ENCODE measurements around the gene RAB9B.

RAB9B gene

DNA sequence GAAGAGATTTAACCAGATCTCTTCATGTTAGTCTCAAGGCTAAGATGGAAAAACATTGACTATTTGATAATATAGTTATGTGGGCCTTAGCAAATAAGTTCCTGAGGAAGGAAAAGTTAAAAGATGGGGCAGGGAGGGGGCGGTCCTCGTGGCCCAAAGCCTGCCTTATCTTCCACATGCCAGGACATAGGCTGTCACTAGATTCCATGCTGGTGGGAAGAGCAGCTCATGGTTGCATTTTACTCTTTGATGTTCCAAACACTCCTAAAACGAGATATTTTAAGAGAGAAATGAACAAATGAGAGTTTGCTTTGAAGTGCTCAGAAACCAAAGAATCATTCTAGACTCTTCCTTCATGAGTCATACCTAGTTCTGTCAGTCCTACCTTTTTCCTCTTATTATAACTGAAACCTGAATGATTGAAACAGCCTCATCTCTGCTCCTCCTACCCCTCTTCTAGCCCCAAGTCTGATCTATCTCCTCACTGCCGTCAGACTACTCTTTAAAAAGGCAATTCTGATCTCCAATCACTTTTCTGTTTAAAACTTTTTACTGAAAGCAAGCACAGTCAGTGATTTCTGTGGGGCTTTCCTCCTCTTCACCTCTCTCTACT lies 25.1 kb downstream of the RAB9B start:
- DNase-seq: no peak

DNA sequence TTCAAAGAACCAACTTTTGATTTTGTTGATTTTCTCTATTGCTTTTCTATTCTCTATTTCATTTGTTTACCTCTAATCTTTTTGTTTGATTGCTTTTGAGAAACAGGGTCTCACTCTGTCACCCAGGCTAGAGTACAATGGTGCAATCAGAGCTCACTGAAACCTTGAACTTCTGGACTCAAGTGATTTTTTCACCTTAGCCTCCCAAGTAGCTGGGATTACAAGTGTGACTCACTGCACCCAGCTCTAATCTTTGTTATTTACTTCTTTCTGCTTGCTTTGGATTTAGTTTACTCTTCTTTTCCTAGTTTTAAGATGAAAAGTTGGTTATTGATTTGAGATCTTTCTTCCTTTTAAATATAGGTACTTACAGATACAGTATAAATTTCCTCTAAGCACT lies 26.2 kb downstream of the RAB9B start:
- DNase-seq: no peak

DNA sequence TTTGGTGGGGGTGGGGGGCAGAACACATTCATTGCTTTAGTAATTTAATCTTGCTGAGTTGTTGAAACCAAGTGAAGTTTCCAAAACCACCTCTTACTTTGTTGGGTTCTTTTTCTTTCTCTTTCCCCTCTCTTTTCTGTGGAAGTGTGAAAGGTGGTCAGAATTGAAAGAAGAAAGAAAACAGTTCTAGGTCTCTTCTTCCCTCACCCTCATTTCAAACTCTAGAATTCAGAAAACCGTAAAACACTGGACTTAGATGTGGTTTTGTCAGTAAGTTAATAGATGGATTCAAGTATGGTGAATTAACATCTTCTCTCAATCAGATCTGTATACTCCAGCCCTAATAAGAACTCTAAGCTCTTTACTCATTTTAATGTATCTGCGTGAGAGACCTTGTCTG lies 31.7 kb downstream of the RAB9B start:
- DNase-seq: no peak

DNA sequence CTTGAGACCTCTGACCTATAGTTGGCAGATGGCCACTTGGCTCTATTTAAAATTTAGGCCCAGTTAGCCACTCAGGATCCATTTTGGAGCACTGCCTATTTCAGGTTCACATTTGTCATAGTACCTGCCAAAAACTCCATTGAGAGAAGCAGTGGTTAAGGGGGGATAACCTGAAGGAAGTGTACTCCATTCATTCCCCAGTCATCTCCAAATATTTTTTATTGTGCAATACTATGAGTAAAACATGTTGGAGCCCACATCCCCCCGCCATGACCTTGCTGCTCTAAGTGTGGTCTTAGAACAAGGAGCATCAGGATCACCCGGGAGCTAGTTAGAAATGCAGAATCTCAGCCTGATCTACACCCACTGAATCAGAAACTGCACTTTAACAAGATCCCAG lies 34.4 kb downstream of the RAB9B start:
- DNase-seq: no peak

DNA sequence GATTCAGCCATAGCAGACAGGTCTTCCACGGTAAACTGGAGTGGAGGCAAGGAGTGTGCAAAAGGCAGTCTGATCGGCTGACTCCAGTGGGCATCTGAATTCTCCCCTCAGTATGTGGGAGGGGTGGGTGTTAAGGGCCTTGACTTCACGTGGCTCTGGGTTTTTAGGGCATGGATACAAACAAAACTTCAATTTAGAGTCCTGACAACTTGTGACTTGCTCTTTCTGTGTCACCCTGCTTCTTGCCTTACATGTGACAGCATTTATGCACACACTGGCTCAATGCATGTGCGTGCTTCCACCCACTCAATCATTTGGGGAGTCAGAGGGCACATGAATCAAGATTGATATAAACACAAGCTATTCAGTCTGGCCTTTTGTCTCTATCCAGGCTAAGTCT lies 37.9 kb downstream of the RAB9B start:
- DNase-seq: no peak

DNA sequence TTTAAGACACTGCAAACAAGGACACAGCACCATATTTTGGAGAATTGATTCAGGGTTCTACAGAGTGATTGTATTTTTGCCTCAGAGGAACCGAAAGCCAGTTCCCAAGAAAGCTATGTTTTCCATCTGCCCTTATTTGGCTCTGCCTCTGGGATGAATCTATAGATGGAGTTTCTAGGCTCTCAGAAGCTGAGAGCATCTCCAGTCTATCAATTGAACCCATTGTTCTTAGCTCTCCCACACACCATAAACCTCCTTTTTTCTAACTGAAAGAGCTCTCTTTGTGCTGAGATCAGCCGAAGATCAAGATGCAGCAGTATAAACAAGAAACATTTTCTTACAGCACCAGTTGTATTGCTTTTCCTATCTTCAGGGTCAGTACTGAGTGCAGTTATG lies 38.5 kb downstream of the RAB9B start:
- no peak for DNase-seq

DNA sequence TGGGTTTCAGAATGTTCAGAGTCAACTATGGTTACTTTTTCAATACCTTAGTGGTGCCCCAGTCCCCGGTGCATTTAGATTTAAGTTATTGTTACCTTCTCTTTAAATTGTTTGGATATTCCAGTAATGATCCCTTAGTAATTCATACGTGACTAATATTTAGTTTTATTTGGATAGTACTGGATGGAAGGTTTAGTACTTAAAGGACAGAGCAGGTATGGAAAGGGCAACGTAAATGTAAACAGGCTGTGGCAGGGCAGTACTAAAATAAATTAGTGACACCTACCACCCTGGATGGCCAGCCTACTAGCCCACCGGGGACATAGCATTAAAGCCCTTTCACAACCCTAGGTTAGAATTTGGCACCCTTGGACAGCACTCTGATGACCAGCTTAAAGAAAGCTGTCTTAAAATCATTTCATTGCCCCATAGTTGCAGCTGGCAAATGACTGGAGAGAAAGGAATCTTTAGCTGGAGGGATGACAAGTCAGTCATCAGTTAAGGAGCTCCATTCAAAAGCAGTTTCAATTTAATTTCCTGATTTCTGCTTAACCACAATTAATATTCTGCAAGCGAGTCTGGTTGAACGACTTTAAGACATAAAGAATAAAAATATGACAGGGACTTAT lies 39.0 kb downstream of the RAB9B start:
- DNase-seq: no peak

DNA sequence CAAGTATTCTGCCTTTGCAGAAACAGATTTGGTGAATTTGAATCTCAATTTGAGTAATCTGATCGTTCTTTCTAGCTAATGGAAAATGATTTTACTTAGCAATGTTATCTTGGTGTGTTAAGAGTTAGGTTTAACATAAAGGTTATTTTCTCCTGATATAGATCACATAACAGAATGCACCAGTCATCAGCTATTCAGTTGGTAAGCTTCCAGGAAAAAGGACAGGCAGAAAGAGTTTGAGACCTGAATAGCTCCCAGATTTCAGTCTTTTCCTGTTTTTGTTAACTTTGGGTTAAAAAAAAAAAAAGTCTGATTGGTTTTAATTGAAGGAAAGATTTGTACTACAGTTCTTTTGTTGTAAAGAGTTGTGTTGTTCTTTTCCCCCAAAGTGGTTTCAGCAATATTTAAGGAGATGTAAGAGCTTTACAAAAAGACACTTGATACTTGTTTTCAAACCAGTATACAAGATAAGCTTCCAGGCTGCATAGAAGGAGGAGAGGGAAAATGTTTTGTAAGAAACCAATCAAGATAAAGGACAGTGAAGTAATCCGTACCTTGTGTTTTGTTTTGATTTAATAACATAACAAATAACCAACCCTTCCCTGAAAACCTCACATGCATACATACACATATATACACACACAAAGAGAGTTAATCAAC lies 40.1 kb downstream of the RAB9B start:
- no peak for DNase-seq

DNA sequence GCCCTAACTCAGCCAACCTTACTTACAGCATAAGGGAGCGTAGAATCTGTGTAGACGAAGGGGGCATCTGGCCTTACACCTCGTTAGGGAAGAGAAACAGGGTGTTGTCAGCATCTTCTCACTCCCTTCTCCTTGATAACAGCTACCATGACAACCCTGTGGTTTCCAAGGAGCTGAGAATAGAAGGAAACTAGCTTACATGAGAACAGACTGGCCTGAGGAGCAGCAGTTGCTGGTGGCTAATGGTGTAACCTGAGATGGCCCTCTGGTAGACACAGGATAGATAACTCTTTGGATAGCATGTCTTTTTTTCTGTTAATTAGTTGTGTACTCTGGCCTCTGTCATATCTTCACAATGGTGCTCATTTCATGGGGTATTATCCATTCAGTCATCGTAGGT lies 40.8 kb downstream of the RAB9B start:
- DNase-seq: no peak

DNA sequence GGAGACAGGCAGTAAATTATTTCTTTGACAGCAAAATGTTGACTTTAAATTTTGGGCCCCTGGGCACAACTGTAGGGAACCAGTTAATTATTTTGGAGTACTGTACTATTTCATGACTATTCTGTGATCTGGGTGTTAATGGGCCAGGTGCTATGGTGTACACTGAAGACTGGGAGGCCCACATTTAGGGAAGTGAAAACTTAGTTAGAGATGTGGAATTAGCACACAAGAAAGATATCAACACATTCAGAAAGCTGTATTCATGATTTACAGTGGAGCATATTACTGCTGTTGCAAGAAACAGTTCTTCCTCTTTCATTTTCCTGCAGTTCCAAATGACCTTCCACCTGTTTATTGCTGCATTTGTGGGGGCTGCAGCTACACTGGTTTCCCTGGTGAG lies 43.1 kb downstream of the RAB9B start:
- no peak for DNase-seq

DNA sequence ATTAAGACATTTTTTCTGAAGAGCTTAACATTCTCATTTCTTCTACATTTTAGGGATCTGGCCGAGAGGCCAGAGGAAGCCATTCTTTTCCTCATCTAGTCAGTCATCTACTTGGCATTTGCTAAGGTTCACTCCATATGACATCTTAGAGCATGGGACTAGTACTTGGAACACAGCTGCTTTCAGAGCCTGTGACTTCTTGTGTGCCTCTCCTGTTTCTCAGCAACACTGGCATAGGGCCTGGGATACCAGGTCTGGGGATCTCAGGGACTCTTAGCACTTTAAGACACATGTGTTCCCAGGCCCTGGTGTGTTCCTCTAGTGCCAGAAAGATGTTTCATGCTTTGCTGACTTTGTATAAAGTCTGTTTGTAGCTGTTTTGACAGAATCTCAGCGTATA lies 48.1 kb downstream of the RAB9B start:
- DNase-seq: peak; percentile 8

DNA sequence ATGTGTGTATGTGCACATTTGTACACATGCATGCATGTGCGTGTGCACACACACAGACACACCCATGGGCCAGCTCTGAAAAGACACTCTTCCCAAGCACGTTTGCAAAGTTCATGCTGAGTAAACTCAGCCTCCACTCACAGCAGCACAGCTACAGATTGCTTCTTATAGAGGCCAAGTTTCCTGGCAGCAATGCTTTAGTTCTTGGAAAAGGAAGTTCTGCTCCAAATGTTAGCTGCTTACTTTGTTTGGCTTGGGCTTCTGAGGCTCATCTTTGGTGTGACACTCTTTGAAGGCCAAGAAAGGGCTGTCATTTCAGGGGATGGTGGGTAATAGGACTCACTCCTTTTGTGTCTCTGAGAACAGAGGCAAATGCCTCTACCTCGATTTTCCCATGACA lies 48.9 kb downstream of the RAB9B start:
- DNase-seq: no peak

DNA sequence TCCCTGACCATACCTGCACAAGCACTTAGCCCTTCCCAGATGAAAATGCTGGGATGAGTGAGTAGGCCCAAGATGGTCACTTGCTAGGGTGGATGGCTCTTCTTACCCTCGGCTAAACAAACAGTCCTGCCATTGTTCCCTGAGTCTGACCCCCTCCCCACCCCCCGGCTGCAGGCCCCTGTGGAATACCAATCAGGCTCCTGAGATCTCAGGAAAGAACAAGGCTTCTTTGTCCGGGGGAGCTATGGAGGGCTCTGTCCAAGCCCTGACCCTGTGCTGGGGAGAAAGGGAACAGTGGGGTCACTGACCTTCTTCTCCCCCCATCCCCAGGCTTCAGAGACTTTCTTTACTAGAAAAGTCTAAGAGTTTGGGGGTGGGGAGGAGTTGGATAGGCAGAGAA lies 49.4 kb downstream of the RAB9B start:
- DNase-seq: peak; percentile 12

DNA sequence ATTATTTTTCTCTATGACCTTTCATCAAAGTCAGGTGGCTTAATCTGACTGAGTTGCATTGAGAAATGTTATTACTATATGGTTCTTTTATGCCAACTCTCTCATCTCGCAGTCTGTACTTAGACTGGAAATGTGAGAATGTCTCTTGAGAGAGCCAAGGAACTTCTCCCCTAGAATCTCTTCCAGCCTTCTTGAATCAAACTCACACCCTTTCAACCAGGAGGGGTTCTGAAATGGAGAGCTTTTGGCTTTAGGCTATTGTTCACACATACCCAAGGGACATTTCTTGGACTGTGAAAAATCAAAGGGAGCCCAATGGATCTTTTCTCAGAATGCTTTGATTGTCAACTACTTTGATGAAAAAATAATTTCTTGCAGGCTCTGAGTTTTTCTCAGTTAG lies 50.4 kb downstream of the RAB9B start:
- no peak for DNase-seq

DNA sequence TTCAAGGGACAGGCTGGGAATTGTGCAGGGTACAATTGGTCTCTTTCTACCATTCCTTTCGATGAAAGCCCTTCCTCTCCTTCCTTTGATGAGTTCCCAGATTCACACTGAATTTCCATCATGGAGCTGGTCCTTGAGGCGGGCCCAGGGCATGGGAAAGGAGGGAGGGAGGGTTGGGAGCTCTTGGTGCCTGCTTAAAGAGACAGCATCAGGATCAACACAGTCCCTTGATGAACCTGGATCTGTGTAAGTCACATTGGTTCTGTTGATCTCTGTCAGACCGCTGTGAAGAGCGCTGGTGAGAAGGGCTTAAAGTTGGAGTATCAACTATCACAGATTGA lies 51.0 kb downstream of the RAB9B start:
- peak; percentile 4 for DNase-seq

DNA sequence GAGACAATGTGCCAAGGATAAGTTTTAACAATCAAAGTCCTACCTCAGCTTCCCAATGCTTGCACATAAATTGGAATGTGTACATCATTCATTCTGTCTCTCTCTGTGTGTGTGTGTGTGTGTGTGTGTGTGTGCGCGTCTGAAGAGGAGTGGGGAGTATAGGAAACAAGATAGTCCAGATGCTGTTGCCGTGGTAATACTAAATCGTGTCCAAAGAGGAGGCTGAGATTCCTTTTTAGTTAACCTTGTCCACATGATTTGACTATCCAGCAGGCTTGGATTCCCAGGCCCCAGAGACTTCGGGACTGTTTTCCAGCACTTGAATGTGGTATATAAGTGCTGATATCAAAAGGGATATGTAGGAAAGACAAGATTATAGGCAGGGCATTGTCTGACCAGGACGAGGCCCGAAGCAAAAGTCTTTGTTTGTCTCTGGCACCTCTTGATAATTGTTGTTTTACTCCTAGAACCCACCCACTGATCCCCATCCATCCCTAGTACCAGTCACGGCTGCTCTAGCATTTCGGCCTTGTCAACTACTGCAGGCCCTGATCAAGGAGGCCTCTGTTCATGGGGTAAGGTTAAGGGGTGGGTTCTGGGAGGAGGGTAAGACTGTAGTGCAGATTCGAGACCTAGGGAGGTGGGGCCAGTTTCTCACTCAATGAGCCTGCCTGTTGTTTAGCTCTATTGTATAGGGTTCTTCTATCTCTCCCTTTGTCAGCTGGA lies 51.6 kb downstream of the RAB9B start:
- peak; percentile 9 for DNase-seq

DNA sequence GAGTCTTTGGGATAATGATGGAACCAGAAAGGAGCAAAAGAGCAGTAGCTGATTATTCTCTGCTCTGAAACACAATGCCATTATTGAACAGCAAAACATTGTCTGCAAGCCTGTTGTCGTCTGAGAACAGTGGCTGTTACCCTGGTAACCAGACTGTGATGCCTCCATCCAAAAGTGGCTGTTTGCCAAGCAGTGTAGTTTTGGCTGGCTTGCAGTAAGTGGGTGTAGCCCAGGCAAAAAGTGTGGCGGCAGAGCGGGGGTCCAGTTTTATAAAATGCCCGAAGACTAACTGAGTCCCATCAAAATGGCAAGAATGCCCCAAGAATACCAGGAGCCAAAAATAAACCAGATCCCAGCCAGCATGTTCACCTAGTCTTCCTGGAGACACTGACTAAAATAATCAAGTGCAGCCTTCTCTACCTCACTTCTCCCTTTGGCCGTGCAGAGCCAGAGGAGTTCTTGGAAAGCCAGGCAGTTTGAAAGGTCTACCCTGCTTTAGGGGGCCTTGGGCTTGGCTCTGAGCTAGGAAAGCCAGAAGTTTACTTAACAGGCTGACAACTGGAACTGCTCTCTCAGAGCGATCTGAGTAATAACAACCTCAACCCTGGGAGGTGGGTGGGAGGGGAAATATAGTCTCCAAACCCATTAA lies 52.8 kb downstream of the RAB9B start:
- DNase-seq: peak; percentile 24

DNA sequence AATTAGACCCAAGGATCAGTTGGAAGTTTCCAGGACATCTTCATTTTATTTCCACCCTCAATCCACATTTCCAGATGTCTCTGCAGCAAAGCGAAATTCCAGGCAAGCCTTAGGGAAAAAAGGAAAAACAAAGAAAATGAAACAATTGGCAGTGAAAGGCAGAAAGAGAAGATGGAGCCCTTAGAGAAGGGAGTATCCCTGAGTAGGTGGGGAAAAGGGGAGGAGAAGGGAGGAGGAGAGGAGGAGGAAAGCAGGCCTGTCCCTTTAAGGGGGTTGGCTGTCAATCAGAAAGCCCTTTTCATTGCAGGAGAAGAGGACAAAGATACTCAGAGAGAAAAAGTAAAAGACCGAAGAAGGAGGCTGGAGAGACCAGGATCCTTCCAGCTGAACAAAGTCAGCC lies 55.5 kb downstream of the RAB9B start, which contains the start of gene PLP1:
Gene PLP1, plus strand, starts transcription at position 295 of the 400 bp plus-strand sequence. CDS start 156 bp downstream, outside the sequence.
- DNase-seq: peak; percentile 6

DNA sequence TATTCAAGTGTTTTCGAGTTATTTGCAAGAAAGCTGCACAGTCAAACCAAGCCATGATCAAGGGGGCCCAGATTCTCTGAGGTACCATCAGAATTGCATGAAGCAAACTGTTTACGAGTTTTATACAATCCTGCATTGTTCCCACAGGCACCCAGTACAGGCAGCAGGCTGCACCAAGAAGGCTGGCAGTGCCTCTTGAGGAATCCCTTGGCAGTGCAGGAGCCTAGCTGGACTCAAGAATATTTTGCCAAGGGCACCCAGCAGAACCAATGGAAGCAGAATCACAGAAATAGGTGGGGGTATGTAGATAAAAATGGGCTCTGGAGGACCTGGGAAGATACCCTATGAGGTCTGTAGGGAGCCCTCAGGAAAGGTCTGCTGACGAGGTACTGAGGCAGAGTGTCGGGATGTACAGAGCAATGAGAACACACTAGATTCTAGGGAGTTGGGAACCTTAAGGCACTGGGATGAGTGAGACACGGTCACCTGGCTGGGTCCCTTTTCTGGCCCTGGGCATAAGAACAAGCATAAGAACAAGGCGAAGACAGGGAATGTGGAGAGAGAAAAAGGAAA lies 57.9 kb downstream of the RAB9B start:
- DNase-seq: peak; percentile 38

DNA sequence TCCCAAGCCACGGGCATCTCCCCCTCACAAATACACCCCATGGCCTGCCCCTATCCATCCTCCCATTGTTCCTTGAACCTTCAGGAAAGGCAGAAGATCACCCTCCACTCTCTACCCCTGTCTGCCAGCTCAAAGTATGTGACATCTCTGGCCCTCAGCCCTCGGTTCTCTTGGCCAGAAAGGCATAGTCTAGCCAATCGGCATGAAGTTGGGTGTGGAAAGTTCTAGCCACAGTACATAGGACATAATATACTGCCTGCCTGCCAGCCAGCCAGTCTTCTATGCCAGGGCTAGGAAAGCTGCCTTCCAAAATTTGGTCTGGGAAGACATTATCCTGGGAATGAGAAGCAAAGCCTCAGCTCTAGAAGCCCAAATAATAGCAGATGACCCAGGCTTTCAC lies 58.6 kb downstream of the RAB9B start:
- no peak for DNase-seq

All from retina (tissue), 1 donor.